ENCODE results near the gene TAF1C.
A peak's percentile ranks its signal among the peaks of the same experiment; 100 is the strongest.

The TAF1C gene

GRCh38 chr16:84184775-84185174 is 2.1 kb downstream of the TAF1C start:
- no peaks in the 10 kb centered on the region for H3K9me3 ChIP-seq (ENCODE audit: severe bottlenecking)
- ATAC-seq (ENCODE audit: low read depth), result no peak
- no peak overlapping the region for H3K27ac ChIP-seq (ENCODE audit: poor library complexity, severe bottlenecking)
- peaks cover 32% of the 10 kb centered on the region for H3K36me3 ChIP-seq (ENCODE audit: low read depth)
- DNase-seq (ENCODE audit: low spot score), result no peak
- H3K4me1 ChIP-seq (ENCODE audit: insufficient read depth, poor library complexity, severe bottlenecking), result no peaks in the 10 kb centered on the region
- TF ChIP-seq CTCF (IDR thresholded peaks at IDR 0.05; ENCODE audit: poor library complexity, severe bottlenecking), result no peak
- H3K4me3 ChIP-seq (ENCODE audit: severe bottlenecking), result no peak overlapping the region
- H3K27me3 ChIP-seq (ENCODE audit: insufficient read depth, poor library complexity, severe bottlenecking), result no peaks in the 10 kb centered on the region

- no peaks in the 10 kb centered on the region for H3K4me1 ChIP-seq (ENCODE audit: insufficient read depth, poor library complexity, severe bottlenecking)
- H3K4me3 ChIP-seq (ENCODE audit: severe bottlenecking), result no peak overlapping the region
- ATAC-seq (ENCODE audit: low read depth), result no peak
- no peak overlapping the region for H3K27ac ChIP-seq (ENCODE audit: poor library complexity, severe bottlenecking)
- no peaks in the 10 kb centered on the region for H3K9me3 ChIP-seq (ENCODE audit: severe bottlenecking)
- no peaks in the 10 kb centered on the region for H3K27me3 ChIP-seq (ENCODE audit: insufficient read depth, poor library complexity, severe bottlenecking)
- TF ChIP-seq CTCF (IDR thresholded peaks at IDR 0.05; ENCODE audit: poor library complexity, severe bottlenecking), result peak; percentile 31
- peaks cover 37% of the 10 kb centered on the region for H3K36me3 ChIP-seq (ENCODE audit: low read depth)
- no peak for DNase-seq (ENCODE audit: low spot score)
Observed at GRCh38 chr16:84183911-84184591, 2.8 kb downstream of the TAF1C start.

- Histone ChIP-seq H3K27ac (ENCODE audit: poor library complexity, severe bottlenecking) (no peak overlapping the region), H3K4me3 (ENCODE audit: severe bottlenecking) (no peak overlapping the region), H3K4me1 (ENCODE audit: insufficient read depth, poor library complexity, severe bottlenecking) (no peaks in the 10 kb centered on the region), H3K27me3 (ENCODE audit: insufficient read depth, poor library complexity, severe bottlenecking) (no peaks in the 10 kb centered on the region), H3K9me3 (ENCODE audit: severe bottlenecking) (no peaks in the 10 kb centered on the region), H3K36me3 (ENCODE audit: low read depth) (peaks cover 37% of the 10 kb centered on the region)
- TF ChIP-seq CTCF (IDR thresholded peaks at IDR 0.05; ENCODE audit: poor library complexity, severe bottlenecking), result no peak
- no peak for ATAC-seq (ENCODE audit: low read depth)
- no peak for DNase-seq (ENCODE audit: low spot score)
Observed at GRCh38 chr16:84183572-84183875, 3.3 kb downstream of the TAF1C start.

GRCh38 chr16:84182680-84183571 is 3.9 kb downstream of the TAF1C start:
- Histone ChIP-seq H3K4me1 (ENCODE audit: insufficient read depth, poor library complexity, severe bottlenecking) (no peaks in the 10 kb centered on the region), H3K4me3 (ENCODE audit: severe bottlenecking) (no peak overlapping the region), H3K27me3 (ENCODE audit: insufficient read depth, poor library complexity, severe bottlenecking) (no peaks in the 10 kb centered on the region), H3K36me3 (ENCODE audit: low read depth) (peaks cover 42% of the 10 kb centered on the region), H3K9me3 (ENCODE audit: severe bottlenecking) (no peaks in the 10 kb centered on the region), H3K27ac (ENCODE audit: poor library complexity, severe bottlenecking) (no peak overlapping the region)
- no peak for ATAC-seq (ENCODE audit: low read depth)
- TF ChIP-seq CTCF (IDR thresholded peaks at IDR 0.05; ENCODE audit: poor library complexity, severe bottlenecking), result no peak
- DNase-seq (ENCODE audit: low spot score), result no peak

- H3K27ac ChIP-seq (ENCODE audit: poor library complexity, severe bottlenecking), result no peak overlapping the region
- peaks cover 6% of the 10 kb centered on the region for H3K4me1 ChIP-seq (ENCODE audit: insufficient read depth, poor library complexity, severe bottlenecking)
- no peak for TF ChIP-seq CTCF (IDR thresholded peaks at IDR 0.05; ENCODE audit: poor library complexity, severe bottlenecking)
- H3K9me3 ChIP-seq (ENCODE audit: severe bottlenecking), result no peaks in the 10 kb centered on the region
- H3K36me3 ChIP-seq (ENCODE audit: low read depth), result peaks cover 46% of the 10 kb centered on the region
- no peaks in the 10 kb centered on the region for H3K27me3 ChIP-seq (ENCODE audit: insufficient read depth, poor library complexity, severe bottlenecking)
- no peak overlapping the region for H3K4me3 ChIP-seq (ENCODE audit: severe bottlenecking)
- DNase-seq (ENCODE audit: low spot score) (no peak), ATAC-seq (ENCODE audit: low read depth) (no peak)
Observed at GRCh38 chr16:84182104-84182503, 4.8 kb downstream of the TAF1C start.
